Panc1 (cell line): ENCODE results near the gene SLIT3.

Source experiments
- CTCF ChIP-seq: fragments of 450-650 bp; IDR thresholded peaks from 2 replicates; pipeline ENCODE4 v1.5.1; 2017; ENCODE audit warnings: mild to moderate bottlenecking
- POLR2AphosphoS5 ChIP-seq: IDR thresholded peaks from 2 replicates; pipeline ENCODE4 v1.6.1; 2012; ENCODE audit warnings: mild to moderate bottlenecking, low read depth, low read length, moderate library complexity
- SIN3A ChIP-seq: IDR thresholded peaks from 2 replicates; pipeline ENCODE4 v1.6.1; 2012; ENCODE audit warnings: low read depth, mild to moderate bottlenecking, low read length, moderate library complexity, borderline replicate concordance; ENCODE audit not compliant: insufficient read depth
- TF ChIP-seq, protein P1 (sequence below), 2 experiments: IDR thresholded peaks; 2 replicates each; pipeline ENCODE4 v1.6.1; 2011 to 2012; ENCODE audit warnings: low read depth in 2 of 2, control low read depth in 1 of 2, low read length in 1 of 2, mild to moderate bottlenecking in 1 of 2, moderate library complexity in 1 of 2; ENCODE audit not compliant: insufficient read depth in 1 of 2

- TF ChIP-seq POLR2AphosphoS5 (no peak), CTCF (no peak), SIN3A (no peak)
- TF ChIP-seq, protein P1, sequence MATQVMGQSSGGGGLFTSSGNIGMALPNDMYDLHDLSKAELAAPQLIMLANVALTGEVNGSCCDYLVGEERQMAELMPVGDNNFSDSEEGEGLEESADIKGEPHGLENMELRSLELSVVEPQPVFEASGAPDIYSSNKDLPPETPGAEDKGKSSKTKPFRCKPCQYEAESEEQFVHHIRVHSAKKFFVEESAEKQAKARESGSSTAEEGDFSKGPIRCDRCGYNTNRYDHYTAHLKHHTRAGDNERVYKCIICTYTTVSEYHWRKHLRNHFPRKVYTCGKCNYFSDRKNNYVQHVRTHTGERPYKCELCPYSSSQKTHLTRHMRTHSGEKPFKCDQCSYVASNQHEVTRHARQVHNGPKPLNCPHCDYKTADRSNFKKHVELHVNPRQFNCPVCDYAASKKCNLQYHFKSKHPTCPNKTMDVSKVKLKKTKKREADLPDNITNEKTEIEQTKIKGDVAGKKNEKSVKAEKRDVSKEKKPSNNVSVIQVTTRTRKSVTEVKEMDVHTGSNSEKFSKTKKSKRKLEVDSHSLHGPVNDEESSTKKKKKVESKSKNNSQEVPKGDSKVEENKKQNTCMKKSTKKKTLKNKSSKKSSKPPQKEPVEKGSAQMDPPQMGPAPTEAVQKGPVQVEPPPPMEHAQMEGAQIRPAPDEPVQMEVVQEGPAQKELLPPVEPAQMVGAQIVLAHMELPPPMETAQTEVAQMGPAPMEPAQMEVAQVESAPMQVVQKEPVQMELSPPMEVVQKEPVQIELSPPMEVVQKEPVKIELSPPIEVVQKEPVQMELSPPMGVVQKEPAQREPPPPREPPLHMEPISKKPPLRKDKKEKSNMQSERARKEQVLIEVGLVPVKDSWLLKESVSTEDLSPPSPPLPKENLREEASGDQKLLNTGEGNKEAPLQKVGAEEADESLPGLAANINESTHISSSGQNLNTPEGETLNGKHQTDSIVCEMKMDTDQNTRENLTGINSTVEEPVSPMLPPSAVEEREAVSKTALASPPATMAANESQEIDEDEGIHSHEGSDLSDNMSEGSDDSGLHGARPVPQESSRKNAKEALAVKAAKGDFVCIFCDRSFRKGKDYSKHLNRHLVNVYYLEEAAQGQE (IDR thresholded peaks at IDR 0.05; ENCODE audit: insufficient read depth in 1 of 2, low read depth in 2 of 2, low read length in 1 of 2), result no peak
Observed at GRCh38 chr5:168726342-168726741, 574.6 kb downstream of the SLIT3 start.
